ENCODE measurements around the gene RWDD4.

Gene RWDD4

GRCh38 chr4:183620421-183620820 lies 38.6 kb downstream of the RWDD4 start:
- no peak overlapping the region for H4K12ac ChIP-seq (ENCODE audit: low read depth, low read length)

GRCh38 chr4:183618681-183619080 lies 40.3 kb downstream of the RWDD4 start:
- Histone ChIP-seq H4K12ac (ENCODE audit: low read depth, low read length) (no peak overlapping the region), H3K4me1 (ENCODE audit: control insufficient read depth in 1 of 2, insufficient read depth in 2 of 2, low read length in 2 of 2) (no peaks in the 10 kb centered on the region), H3K4ac (ENCODE audit: low read depth, low read length) (no peak overlapping the region), H3K9ac (ENCODE audit: low read length) (no peak overlapping the region), H3K14ac (ENCODE audit: low read length) (no peak overlapping the region), H3K27ac (ENCODE audit: low read depth, low read length) (no peak overlapping the region), H3K27me3 (ENCODE audit: insufficient read depth, low read length) (no peaks in the 10 kb centered on the region), H3K18ac (ENCODE audit: low read length) (no peak overlapping the region), H3K23ac (ENCODE audit: low read length) (no peak overlapping the region), H2BK5ac (ENCODE audit: low read depth, low read length, poor library complexity) (no peak overlapping the region), H3K4me3 (ENCODE audit: low read depth, low read length) (no peak overlapping the region), H4K8ac (ENCODE audit: low read depth, low read length) (no peak overlapping the region), H2BK12ac (ENCODE audit: low read length) (no peak overlapping the region), H3K4me2 (ENCODE audit: low read length) (no peak overlapping the region), H3K36me3 (ENCODE audit: control insufficient read depth in 1 of 2, insufficient read depth in 2 of 2, low read length in 2 of 2) (no peaks in the 10 kb centered on the region), H3K79me2 (ENCODE audit: control insufficient read depth, insufficient read depth, low read length, poor library complexity) (no peaks in the 10 kb centered on the region), H2AK5ac (ENCODE audit: low read length) (no peak overlapping the region), H2BK120ac (ENCODE audit: insufficient read depth, low read length, poor library complexity) (no peak overlapping the region), H4K91ac (ENCODE audit: low read depth, low read length) (no peak overlapping the region), H3K9me3 (ENCODE audit: insufficient read depth, low read depth, low read length) (no peaks in the 10 kb centered on the region), H2AFZ (ENCODE audit: insufficient read depth, low read length, poor library complexity) (no peak overlapping the region), H3K79me1 (ENCODE audit: low read length) (no peaks in the 10 kb centered on the region)
- DNase-seq: peak in 1 of 2 donors; percentile 28
- no CpG with 5 or more reads among the region's 4 CpGs for WGBS (ENCODE audit: extremely low coverage, insufficient coverage, insufficient read length)

More at GRCh38 chr4:183620421-183620820, 38.6 kb downstream of the RWDD4 start:
- no peak for DNase-seq
- H3K27ac ChIP-seq (ENCODE audit: low read depth, low read length): no peak overlapping the region
- H3K9me3 ChIP-seq (ENCODE audit: insufficient read depth, low read depth, low read length): peaks cover 2% of the 10 kb centered on the region
- H2BK120ac ChIP-seq (ENCODE audit: insufficient read depth, low read length, poor library complexity): no peak overlapping the region
- no peak overlapping the region for H4K91ac ChIP-seq (ENCODE audit: low read depth, low read length)
- no CpG with 5 or more reads among the region's 2 CpGs for WGBS (ENCODE audit: extremely low coverage, insufficient coverage, insufficient read length)
- no peak overlapping the region for H4K8ac ChIP-seq (ENCODE audit: low read depth, low read length)
- H2AFZ ChIP-seq (ENCODE audit: insufficient read depth, low read length, poor library complexity): no peak overlapping the region
- no peak overlapping the region for H3K9ac ChIP-seq (ENCODE audit: low read length)
- H3K23ac ChIP-seq (ENCODE audit: low read length): no peak overlapping the region
- H2BK5ac ChIP-seq (ENCODE audit: low read depth, low read length, poor library complexity): no peak overlapping the region
- no peak overlapping the region for H3K4ac ChIP-seq (ENCODE audit: low read depth, low read length)
- no peak overlapping the region for H3K4me3 ChIP-seq (ENCODE audit: low read depth, low read length)
- no peaks in the 10 kb centered on the region for H3K79me2 ChIP-seq (ENCODE audit: control insufficient read depth, insufficient read depth, low read length, poor library complexity)
- H3K18ac ChIP-seq (ENCODE audit: low read length): no peak overlapping the region
- H3K4me1 ChIP-seq (ENCODE audit: control insufficient read depth in 1 of 2, insufficient read depth in 2 of 2, low read length in 2 of 2): no peaks in the 10 kb centered on the region
- no peak overlapping the region for H3K4me2 ChIP-seq (ENCODE audit: low read length)
- no peaks in the 10 kb centered on the region for H3K36me3 ChIP-seq (ENCODE audit: control insufficient read depth in 1 of 2, insufficient read depth in 2 of 2, low read length in 2 of 2)
- no peak overlapping the region for H2BK12ac ChIP-seq (ENCODE audit: low read length)
- H3K79me1 ChIP-seq (ENCODE audit: low read length): no peaks in the 10 kb centered on the region
- H3K27me3 ChIP-seq (ENCODE audit: insufficient read depth, low read length): no peaks in the 10 kb centered on the region
- H2AK5ac ChIP-seq (ENCODE audit: low read length): no peak overlapping the region
- no peak overlapping the region for H3K14ac ChIP-seq (ENCODE audit: low read length)

DNA sequence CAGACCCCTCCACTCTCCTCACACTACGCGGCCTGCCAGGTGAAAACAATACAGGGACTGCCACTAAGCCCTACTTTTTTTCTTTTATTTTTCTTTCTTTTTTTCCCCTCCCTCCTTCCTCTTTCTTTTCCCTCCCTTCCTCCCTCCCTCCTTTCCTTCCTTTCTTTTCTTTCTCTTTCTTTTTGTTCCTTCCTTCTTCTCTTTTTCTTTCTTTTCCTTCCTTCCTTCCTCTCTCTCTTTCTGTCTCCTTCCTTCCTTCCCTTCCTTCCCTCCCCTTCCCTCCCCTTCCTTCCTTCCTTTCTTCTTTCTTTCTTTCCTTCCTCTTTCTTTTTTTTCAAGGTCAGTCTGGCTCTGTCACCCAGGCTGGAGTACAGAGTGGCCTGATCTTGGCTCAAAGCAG lies 41.9 kb downstream of the RWDD4 start:
- Histone ChIP-seq H3K18ac (ENCODE audit: low read length) (no peak overlapping the region), H2AFZ (ENCODE audit: insufficient read depth, low read length, poor library complexity) (no peak overlapping the region), H3K4me2 (ENCODE audit: low read length) (no peak overlapping the region), H3K23ac (ENCODE audit: low read length) (no peak overlapping the region), H3K4me3 (ENCODE audit: low read depth, low read length) (no peak overlapping the region), H4K8ac (ENCODE audit: low read depth, low read length) (no peak overlapping the region), H3K79me1 (ENCODE audit: low read length) (no peaks in the 10 kb centered on the region), H4K12ac (ENCODE audit: low read depth, low read length) (no peak overlapping the region), H2AK5ac (ENCODE audit: low read length) (no peak overlapping the region), H3K9me3 (ENCODE audit: insufficient read depth, low read depth, low read length) (no peaks in the 10 kb centered on the region), H4K91ac (ENCODE audit: low read depth, low read length) (no peak overlapping the region), H2BK12ac (ENCODE audit: low read length) (no peak overlapping the region), H3K14ac (ENCODE audit: low read length) (no peak overlapping the region), H2BK5ac (ENCODE audit: low read depth, low read length, poor library complexity) (no peak overlapping the region), H2BK120ac (ENCODE audit: insufficient read depth, low read length, poor library complexity) (no peak overlapping the region), H3K9ac (ENCODE audit: low read length) (no peak overlapping the region), H3K4ac (ENCODE audit: low read depth, low read length) (no peak overlapping the region), H3K4me1 (ENCODE audit: control insufficient read depth in 1 of 2, insufficient read depth in 2 of 2, low read length in 2 of 2) (no peaks in the 10 kb centered on the region), H3K27me3 (ENCODE audit: insufficient read depth, low read length) (no peaks in the 10 kb centered on the region), H3K27ac (ENCODE audit: low read depth, low read length) (no peak overlapping the region), H3K36me3 (ENCODE audit: control insufficient read depth in 1 of 2, insufficient read depth in 2 of 2, low read length in 2 of 2) (no peaks in the 10 kb centered on the region), H3K79me2 (ENCODE audit: control insufficient read depth, insufficient read depth, low read length, poor library complexity) (no peaks in the 10 kb centered on the region)
- no CpG with 5 or more reads among the region's 2 CpGs for WGBS (ENCODE audit: extremely low coverage, insufficient coverage, insufficient read length)
- no peak for DNase-seq

- Histone ChIP-seq H3K4ac (ENCODE audit: low read depth, low read length) (no peak overlapping the region), H3K9me3 (ENCODE audit: insufficient read depth, low read depth, low read length) (no peaks in the 10 kb centered on the region)
These were observed 46.4 kb downstream of the RWDD4 start for GRCh38 chr4:183612329-183613250.

More at GRCh38 chr4:183612329-183613250, 46.4 kb downstream of the RWDD4 start:
- no peak overlapping the region for H2AK5ac ChIP-seq (ENCODE audit: low read length)
- no CpG with 5 or more reads among the region's 20 CpGs for WGBS (ENCODE audit: extremely low coverage, insufficient coverage, insufficient read length)
- no peaks in the 10 kb centered on the region for H3K27me3 ChIP-seq (ENCODE audit: insufficient read depth, low read length)
- no peaks in the 10 kb centered on the region for H3K79me2 ChIP-seq (ENCODE audit: control insufficient read depth, insufficient read depth, low read length, poor library complexity)
- H3K18ac ChIP-seq (ENCODE audit: low read length): no peak overlapping the region
- H4K91ac ChIP-seq (ENCODE audit: low read depth, low read length): no peak overlapping the region
- H3K9ac ChIP-seq (ENCODE audit: low read length): no peak overlapping the region
- H3K14ac ChIP-seq (ENCODE audit: low read length): no peak overlapping the region
- no peak overlapping the region for H3K4me3 ChIP-seq (ENCODE audit: low read depth, low read length)
- DNase-seq: no peak
- H2BK12ac ChIP-seq (ENCODE audit: low read length): no peak overlapping the region
- H3K4me2 ChIP-seq (ENCODE audit: low read length): no peak overlapping the region
- no peak overlapping the region for H3K23ac ChIP-seq (ENCODE audit: low read length)
- no peaks in the 10 kb centered on the region for H3K79me1 ChIP-seq (ENCODE audit: low read length)
- no peak overlapping the region for H3K27ac ChIP-seq (ENCODE audit: low read depth, low read length)
- no peak overlapping the region for H2AFZ ChIP-seq (ENCODE audit: insufficient read depth, low read length, poor library complexity)
- H2BK120ac ChIP-seq (ENCODE audit: insufficient read depth, low read length, poor library complexity): no peak overlapping the region
- peaks cover 2 to 4% of the 10 kb centered on the region in 2 experiments for H3K4me1 ChIP-seq (ENCODE audit: control insufficient read depth in 1 of 2, insufficient read depth in 2 of 2, low read length in 2 of 2)
- H3K36me3 ChIP-seq (ENCODE audit: control insufficient read depth in 1 of 2, insufficient read depth in 2 of 2, low read length in 2 of 2): no peaks in the 10 kb centered on the region
- H4K12ac ChIP-seq (ENCODE audit: low read depth, low read length): no peak overlapping the region
- H4K8ac ChIP-seq (ENCODE audit: low read depth, low read length): no peak overlapping the region
- no peak overlapping the region for H2BK5ac ChIP-seq (ENCODE audit: low read depth, low read length, poor library complexity)
